GM23338 (cell line): ENCODE results near the gene UMODL1.

ENCODE experiments used
- CREB1 ChIP-seq: fragments of 250-450 bp; sonication (Bioruptor Pico); IDR thresholded peaks from 2 replicates; pipeline ENCODE4 v1.5.0; 2020; ENCODE audit warnings: low read depth, mild to moderate bottlenecking, moderate library complexity
- EZH2 ChIP-seq: fragments of 200-600 bp; sonication (generic); IDR thresholded peaks from one replicate; pipeline ENCODE4 v1.8.0; 2017; ENCODE audit warnings: antibody characterized with exemption, mild to moderate bottlenecking, low read depth; ENCODE audit not compliant: unreplicated experiment
- EZH2phosphoT487 ChIP-seq: fragments of 200-600 bp; sonication (generic); IDR thresholded peaks from one replicate; pipeline ENCODE4 v1.8.1; 2018; ENCODE audit warnings: antibody characterized with exemption; ENCODE audit not compliant: unreplicated experiment
- JUNB ChIP-seq: IDR thresholded peaks from one replicate; pipeline ENCODE4 v1.6.1; 2016; ENCODE audit warnings: antibody characterized with exemption; ENCODE audit not compliant: unreplicated experiment
- NANOG ChIP-seq: IDR thresholded peaks from 2 replicates; pipeline ENCODE4 v1.6.1; 2016; ENCODE audit warnings: antibody characterized with exemption, borderline replicate concordance
- POLR2AphosphoS5 ChIP-seq: IDR thresholded peaks from 2 replicates; pipeline ENCODE4 v1.6.1; 2016; ENCODE audit warnings: antibody characterized with exemption, low read depth
- STAT1 ChIP-seq: IDR thresholded peaks from one replicate; pipeline ENCODE4 v1.6.1; 2016; ENCODE audit warnings: antibody characterized with exemption; ENCODE audit not compliant: unreplicated experiment
- ZNF114 ChIP-seq: fragments of 250-450 bp; sonication (Bioruptor Pico); IDR thresholded peaks from 2 replicates; pipeline ENCODE4 v1.5.0; 2020; ENCODE audit warnings: mild to moderate bottlenecking, moderate library complexity
- ZNF331 ChIP-seq: fragments of 250-450 bp; sonication (Bioruptor Pico); IDR thresholded peaks from 2 replicates; pipeline ENCODE4 v1.5.0; 2020; ENCODE audit warnings: low read depth, mild to moderate bottlenecking, moderate library complexity
- TF ChIP-seq, protein P1 (sequence below), 2 experiments: fragments of 200-600 bp in 1 of 2; sonication (generic) in 1 of 2; conservative IDR thresholded peaks; 2 replicates each; pipeline versions ENCODE4 v1.5.1 to v1.6.1; 2016 to 2017; ENCODE audit warnings: antibody characterized with exemption in 2 of 2, low read depth in 2 of 2, mild to moderate bottlenecking in 2 of 2, moderate library complexity in 1 of 2
- TF ChIP-seq, protein P2 (sequence below): IDR thresholded peaks from one replicate; pipeline ENCODE4 v1.6.1; 2018; ENCODE audit warnings: antibody characterized with exemption; ENCODE audit not compliant: unreplicated experiment
- TF ChIP-seq, protein P3 (sequence below): IDR thresholded peaks from 2 replicates; pipeline ENCODE4 v1.6.1; 2016; ENCODE audit warnings: antibody characterized with exemption

DNA sequence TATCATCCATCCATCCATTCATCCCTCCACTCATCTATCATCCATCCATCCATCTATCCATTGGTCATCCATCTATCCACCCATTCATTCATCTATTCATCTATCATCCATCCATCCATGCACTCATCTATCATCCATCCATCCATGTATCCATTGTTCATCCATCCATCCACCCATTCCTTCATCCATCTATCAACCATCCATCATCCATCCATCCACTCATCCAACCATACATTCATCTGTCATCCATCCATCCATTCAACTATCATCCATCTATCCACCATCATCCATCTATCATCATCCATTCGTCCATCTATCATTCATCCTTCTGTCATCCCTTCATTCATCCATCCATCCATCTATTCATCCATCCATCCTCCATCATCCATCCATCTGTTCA lies 61.1 kb downstream of the UMODL1 start:
- TF ChIP-seq, protein P1, sequence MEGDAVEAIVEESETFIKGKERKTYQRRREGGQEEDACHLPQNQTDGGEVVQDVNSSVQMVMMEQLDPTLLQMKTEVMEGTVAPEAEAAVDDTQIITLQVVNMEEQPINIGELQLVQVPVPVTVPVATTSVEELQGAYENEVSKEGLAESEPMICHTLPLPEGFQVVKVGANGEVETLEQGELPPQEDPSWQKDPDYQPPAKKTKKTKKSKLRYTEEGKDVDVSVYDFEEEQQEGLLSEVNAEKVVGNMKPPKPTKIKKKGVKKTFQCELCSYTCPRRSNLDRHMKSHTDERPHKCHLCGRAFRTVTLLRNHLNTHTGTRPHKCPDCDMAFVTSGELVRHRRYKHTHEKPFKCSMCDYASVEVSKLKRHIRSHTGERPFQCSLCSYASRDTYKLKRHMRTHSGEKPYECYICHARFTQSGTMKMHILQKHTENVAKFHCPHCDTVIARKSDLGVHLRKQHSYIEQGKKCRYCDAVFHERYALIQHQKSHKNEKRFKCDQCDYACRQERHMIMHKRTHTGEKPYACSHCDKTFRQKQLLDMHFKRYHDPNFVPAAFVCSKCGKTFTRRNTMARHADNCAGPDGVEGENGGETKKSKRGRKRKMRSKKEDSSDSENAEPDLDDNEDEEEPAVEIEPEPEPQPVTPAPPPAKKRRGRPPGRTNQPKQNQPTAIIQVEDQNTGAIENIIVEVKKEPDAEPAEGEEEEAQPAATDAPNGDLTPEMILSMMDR (conservative IDR thresholded peaks at IDR 0.05; ENCODE audit: low read depth in 2 of 2), result no peak
- TF ChIP-seq ZNF331 (CRISPR knock-in tag), result no peak
- TF ChIP-seq, protein P2, sequence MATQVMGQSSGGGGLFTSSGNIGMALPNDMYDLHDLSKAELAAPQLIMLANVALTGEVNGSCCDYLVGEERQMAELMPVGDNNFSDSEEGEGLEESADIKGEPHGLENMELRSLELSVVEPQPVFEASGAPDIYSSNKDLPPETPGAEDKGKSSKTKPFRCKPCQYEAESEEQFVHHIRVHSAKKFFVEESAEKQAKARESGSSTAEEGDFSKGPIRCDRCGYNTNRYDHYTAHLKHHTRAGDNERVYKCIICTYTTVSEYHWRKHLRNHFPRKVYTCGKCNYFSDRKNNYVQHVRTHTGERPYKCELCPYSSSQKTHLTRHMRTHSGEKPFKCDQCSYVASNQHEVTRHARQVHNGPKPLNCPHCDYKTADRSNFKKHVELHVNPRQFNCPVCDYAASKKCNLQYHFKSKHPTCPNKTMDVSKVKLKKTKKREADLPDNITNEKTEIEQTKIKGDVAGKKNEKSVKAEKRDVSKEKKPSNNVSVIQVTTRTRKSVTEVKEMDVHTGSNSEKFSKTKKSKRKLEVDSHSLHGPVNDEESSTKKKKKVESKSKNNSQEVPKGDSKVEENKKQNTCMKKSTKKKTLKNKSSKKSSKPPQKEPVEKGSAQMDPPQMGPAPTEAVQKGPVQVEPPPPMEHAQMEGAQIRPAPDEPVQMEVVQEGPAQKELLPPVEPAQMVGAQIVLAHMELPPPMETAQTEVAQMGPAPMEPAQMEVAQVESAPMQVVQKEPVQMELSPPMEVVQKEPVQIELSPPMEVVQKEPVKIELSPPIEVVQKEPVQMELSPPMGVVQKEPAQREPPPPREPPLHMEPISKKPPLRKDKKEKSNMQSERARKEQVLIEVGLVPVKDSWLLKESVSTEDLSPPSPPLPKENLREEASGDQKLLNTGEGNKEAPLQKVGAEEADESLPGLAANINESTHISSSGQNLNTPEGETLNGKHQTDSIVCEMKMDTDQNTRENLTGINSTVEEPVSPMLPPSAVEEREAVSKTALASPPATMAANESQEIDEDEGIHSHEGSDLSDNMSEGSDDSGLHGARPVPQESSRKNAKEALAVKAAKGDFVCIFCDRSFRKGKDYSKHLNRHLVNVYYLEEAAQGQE, result no peak
- TF ChIP-seq POLR2AphosphoS5, result no peak
- no peak for TF ChIP-seq EZH2
- no peak for TF ChIP-seq STAT1
- TF ChIP-seq EZH2phosphoT487, result no peak
- no peak for TF ChIP-seq JUNB
- TF ChIP-seq, protein P3, sequence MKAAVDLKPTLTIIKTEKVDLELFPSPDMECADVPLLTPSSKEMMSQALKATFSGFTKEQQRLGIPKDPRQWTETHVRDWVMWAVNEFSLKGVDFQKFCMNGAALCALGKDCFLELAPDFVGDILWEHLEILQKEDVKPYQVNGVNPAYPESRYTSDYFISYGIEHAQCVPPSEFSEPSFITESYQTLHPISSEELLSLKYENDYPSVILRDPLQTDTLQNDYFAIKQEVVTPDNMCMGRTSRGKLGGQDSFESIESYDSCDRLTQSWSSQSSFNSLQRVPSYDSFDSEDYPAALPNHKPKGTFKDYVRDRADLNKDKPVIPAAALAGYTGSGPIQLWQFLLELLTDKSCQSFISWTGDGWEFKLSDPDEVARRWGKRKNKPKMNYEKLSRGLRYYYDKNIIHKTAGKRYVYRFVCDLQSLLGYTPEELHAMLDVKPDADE, result no peak
- TF ChIP-seq NANOG, result no peak
- no peak for TF ChIP-seq CREB1 (CRISPR knock-in tag)
- no peak for TF ChIP-seq ZNF114 (CRISPR knock-in tag)
